Smooth muscle cell (in vitro differentiated cells): ENCODE measurements around the gene CLEC10A. TPM values are rescaled to one million over a fixed set of nuclear protein-coding genes. Genes with fewer than 3 reads are reported as not detected.

Experiments used
- DNase-seq: peaks from one replicate; lab custom pipeline; 2025; ENCODE audit not compliant: unreplicated experiment; lab: John Stamatoyannopoulos, UW
- H2AFZ ChIP-seq: fragments of 200-600 bp; sonication (generic); 2 replicates; pipeline ENCODE4 v1.6.0; 2016; ENCODE audit warnings: antibody characterized with exemption, low read depth, mild to moderate bottlenecking
- H3F3A ChIP-seq: fragments of 200-600 bp; sonication (generic); 2 replicates; pipeline ENCODE4 v1.6.0; 2017; ENCODE audit warnings: antibody characterized with exemption, low read depth
- H3K27ac ChIP-seq: fragments of 200-600 bp; sonication (generic); 2 replicates; pipeline ENCODE4 v1.5.1; 2016; ENCODE audit warnings: low read depth, mild to moderate bottlenecking
- H3K27me3 ChIP-seq: fragments of 200-600 bp; sonication (generic); 2 replicates; pipeline ENCODE4 v1.6.1; 2016; ENCODE audit warnings: low read depth, mild to moderate bottlenecking
- H3K36me3 ChIP-seq: fragments of 200-600 bp; sonication (generic); 2 replicates; pipeline ENCODE4 v1.5.1; 2016; ENCODE audit warnings: low read depth
- H3K4me1 ChIP-seq: fragments of 200-600 bp; sonication (generic); 2 replicates; pipeline ENCODE4 v1.5.1; 2016; ENCODE audit warnings: low read depth
- H3K4me2 ChIP-seq: fragments of 200-600 bp; sonication (generic); 2 replicates; pipeline ENCODE4 v1.6.0; 2016; ENCODE audit warnings: mild to moderate bottlenecking
- H3K4me3 ChIP-seq: fragments of 200-600 bp; sonication (generic); 2 replicates; pipeline ENCODE4 v1.5.1; 2016; ENCODE audit warnings: mild to moderate bottlenecking
- H3K79me2 ChIP-seq: fragments of 200-600 bp; sonication (generic); 2 replicates; pipeline ENCODE4 v1.6.0; 2016; ENCODE audit warnings: low read depth, mild to moderate bottlenecking
- H3K9ac ChIP-seq: fragments of 200-600 bp; sonication (generic); 2 replicates; pipeline ENCODE4 v1.6.0; 2016; ENCODE audit warnings: low read depth
- H3K9me3 ChIP-seq: fragments of 200-600 bp; sonication (generic); replicated peaks from 2 replicates; pipeline ENCODE4 v1.5.1; 2016; ENCODE audit warnings: low read depth
- H4K20me1 ChIP-seq: fragments of 200-600 bp; sonication (generic); 2 replicates; pipeline ENCODE4 v1.6.0; 2016; ENCODE audit warnings: low read depth
- CTCF ChIP-seq: fragments of 200-600 bp; sonication (generic); IDR thresholded peaks from 2 replicates; pipeline ENCODE4 v1.5.1; 2017; ENCODE audit warnings: borderline replicate concordance, mild to moderate bottlenecking, antibody characterized with exemption; ENCODE audit not compliant: insufficient read depth, poor library complexity, severe bottlenecking
- WGBS: methylation state at CpG from one replicate; pipeline ENCODE4 v1.1.7; 2016; ENCODE audit warnings: low lambda C conversion rate; 5-methylcytosine and 5-hydroxymethylcytosine counted together
- polyA plus RNA-seq: library from polyadenylated mRNA; unstranded; fragments of >200 nt; fragmentation: Nextera tagmentation; extraction: Ambion mirVana; gene quantifications from 2 replicates; pipeline ENCODE4 v1.2.1, GENCODE V29; 2016
- total RNA-seq: library from RNA; depleted of rRNA; stranded (reverse); fragments of >200 nt; gene quantifications from 2 replicates; pipeline ENCODE4 v1.2.3, GENCODE V29; 2014

Gene CLEC10A
- total and polyA plus RNA-seq, 2 experiments from 2014 or later, result not detected

- H3K4me1 ChIP-seq, result no peaks in the 10 kb centered on the region
- WGBS, result 91% methylated on average over 2 of the region's 2 CpGs
- no peak overlapping the region for H3K9ac ChIP-seq
- H3K4me2 ChIP-seq, result no peak overlapping the region
- no peaks in the 10 kb centered on the region for H3K27me3 ChIP-seq
- H4K20me1 ChIP-seq, result no peaks in the 10 kb centered on the region
- no peaks in the 10 kb centered on the region for H3F3A ChIP-seq
- no peak overlapping the region for H3K4me3 ChIP-seq
- H2AFZ ChIP-seq, result no peak overlapping the region
- H3K27ac ChIP-seq, result no peak overlapping the region
- H3K9me3 ChIP-seq, result no peaks in the 10 kb centered on the region
- DNase-seq, result no peak
- no peak for TF ChIP-seq CTCF
- H3K36me3 ChIP-seq, result no peaks in the 10 kb centered on the region
- no peaks in the 10 kb centered on the region for H3K79me2 ChIP-seq
Observed at GRCh38 chr17:7120123-7120522, 40.1 kb upstream of the CLEC10A start.

- no peak for DNase-seq
- H4K20me1 ChIP-seq, result no peaks in the 10 kb centered on the region
- no peaks in the 10 kb centered on the region for H3K4me1 ChIP-seq
- H3K27me3 ChIP-seq, result no peaks in the 10 kb centered on the region
- H3K79me2 ChIP-seq, result no peaks in the 10 kb centered on the region
- WGBS, result 88% methylated on average over 11 of the region's 11 CpGs
- H3K4me3 ChIP-seq, result no peak overlapping the region
- H3F3A ChIP-seq, result no peaks in the 10 kb centered on the region
- no peak overlapping the region for H3K27ac ChIP-seq
- no peak for TF ChIP-seq CTCF
- no peaks in the 10 kb centered on the region for H3K9me3 ChIP-seq
- H3K4me2 ChIP-seq, result no peak overlapping the region
- no peak overlapping the region for H2AFZ ChIP-seq
- no peak overlapping the region for H3K9ac ChIP-seq
- H3K36me3 ChIP-seq, result no peaks in the 10 kb centered on the region
Observed at GRCh38 chr17:7119314-7119713, 39.3 kb upstream of the CLEC10A start.

DNA sequence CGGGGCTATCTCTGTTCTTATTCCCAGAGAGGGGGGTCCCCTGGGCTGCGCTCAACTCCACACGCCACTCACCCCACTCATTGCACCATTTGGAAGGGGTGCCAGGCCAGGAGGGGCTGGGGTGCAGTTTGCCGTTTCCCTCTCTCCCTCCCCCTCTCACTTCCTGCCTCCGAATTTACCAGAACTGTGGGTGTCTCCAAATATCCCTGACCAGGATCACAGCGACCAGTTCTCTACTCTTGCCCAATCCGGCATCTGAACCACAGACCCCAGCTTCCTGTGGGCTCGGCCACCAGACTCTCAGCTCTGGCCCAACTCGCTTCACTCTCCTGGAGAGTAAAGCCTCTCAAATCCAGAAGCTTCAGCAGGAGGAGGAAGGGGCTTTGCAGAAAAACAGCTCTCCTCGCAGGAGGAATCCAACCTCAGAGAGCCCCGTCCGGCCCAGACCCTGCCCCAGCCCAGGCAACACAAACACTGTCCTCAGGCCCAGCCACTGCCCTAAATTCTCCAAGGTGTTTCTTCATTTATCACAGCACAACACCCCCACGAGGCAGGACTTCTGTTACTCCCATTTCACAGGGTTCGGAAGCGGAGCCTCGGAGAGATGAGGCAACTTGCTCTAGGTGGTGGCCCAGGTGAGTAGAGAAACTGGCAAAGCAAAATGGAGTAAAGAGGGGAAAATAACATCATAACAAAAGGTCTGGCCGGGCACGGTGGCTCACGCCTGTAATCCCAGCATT is 35.0 kb upstream of the CLEC10A start:
- H3K9ac ChIP-seq, result no peak overlapping the region
- H3F3A ChIP-seq, result no peaks in the 10 kb centered on the region
- H3K27ac ChIP-seq, result no peak overlapping the region
- DNase-seq, result no peak
- H3K4me1 ChIP-seq, result no peaks in the 10 kb centered on the region
- H3K4me3 ChIP-seq, result no peak overlapping the region
- H3K9me3 ChIP-seq, result no peaks in the 10 kb centered on the region
- H3K79me2 ChIP-seq, result no peaks in the 10 kb centered on the region
- no peak for TF ChIP-seq CTCF
- H3K36me3 ChIP-seq, result no peaks in the 10 kb centered on the region
- no peak overlapping the region for H2AFZ ChIP-seq
- no peaks in the 10 kb centered on the region for H3K27me3 ChIP-seq
- WGBS, result 71% methylated on average over 18 of the region's 19 CpGs
- H3K4me2 ChIP-seq, result no peak overlapping the region
- H4K20me1 ChIP-seq, result no peaks in the 10 kb centered on the region

- Histone ChIP-seq H3K27me3 (no peaks in the 10 kb centered on the region), H4K20me1 (no peaks in the 10 kb centered on the region), H3K27ac (no peak within 1 kb of the TSS), H3K9ac (no peak within 1 kb of the TSS), H3F3A (no peaks in the 10 kb centered on the region), H3K4me1 (no peaks in the 10 kb centered on the region), H3K36me3 (no peaks in the 10 kb centered on the region), H2AFZ (no peak within 1 kb of the TSS), H3K4me2 (no peak within 1 kb of the TSS), H3K79me2 (no peaks in the 10 kb centered on the region), H3K4me3 (no peak within 1 kb of the TSS), H3K9me3 (no peaks in the 10 kb centered on the region)
- WGBS, result 93% methylated on average over 14 of the region's 14 CpGs
- DNase-seq, result no peak
- TF ChIP-seq CTCF, result no peak
Observed at GRCh38 chr17:7114241-7114874, 34.3 kb upstream of the CLEC10A start, which contains the start of gene ASGR2. ASGR2 (minus strand) TSS chr17:7114822; CDS start chr17:7114240, 582 bp downstream.
